Inferior parietal cortex (tissue), 1 donor: ENCODE data around the gene B3GAT2.

Experiments
- DNase-seq: peaks from one replicate; pipeline ENCODE4 v3.0.0-alpha.2; 2016; ENCODE audit errors: extremely low spot score

B3GAT2 gene

DNA sequence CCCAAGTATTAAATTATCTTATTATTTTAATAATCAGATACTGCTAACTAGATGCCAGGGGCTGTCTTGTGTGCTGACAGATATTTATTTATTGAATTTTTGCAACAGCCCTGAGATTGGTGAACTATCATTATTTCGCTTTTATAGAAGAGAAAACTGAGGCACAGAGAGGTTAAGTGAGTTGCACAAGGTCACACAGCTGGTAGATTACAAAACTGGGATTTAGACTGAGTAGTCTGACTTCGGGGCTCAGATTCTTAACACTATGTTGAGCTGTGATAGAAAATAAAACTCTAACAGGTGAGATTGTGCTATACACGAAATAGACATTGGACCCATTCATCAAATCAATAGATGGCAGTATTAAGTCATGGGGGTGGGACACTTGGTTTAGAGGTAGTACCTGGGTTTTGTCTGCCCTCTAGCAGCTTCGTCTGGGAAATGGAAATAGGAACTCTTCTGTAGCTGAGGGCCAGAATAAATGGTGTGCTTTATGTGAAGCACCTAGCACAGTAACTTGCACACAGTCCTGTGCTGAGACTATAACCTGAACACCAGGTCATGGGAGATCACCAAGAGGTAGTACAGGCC lies 113.4 kb downstream of the B3GAT2 start:
- no peak for DNase-seq

DNA sequence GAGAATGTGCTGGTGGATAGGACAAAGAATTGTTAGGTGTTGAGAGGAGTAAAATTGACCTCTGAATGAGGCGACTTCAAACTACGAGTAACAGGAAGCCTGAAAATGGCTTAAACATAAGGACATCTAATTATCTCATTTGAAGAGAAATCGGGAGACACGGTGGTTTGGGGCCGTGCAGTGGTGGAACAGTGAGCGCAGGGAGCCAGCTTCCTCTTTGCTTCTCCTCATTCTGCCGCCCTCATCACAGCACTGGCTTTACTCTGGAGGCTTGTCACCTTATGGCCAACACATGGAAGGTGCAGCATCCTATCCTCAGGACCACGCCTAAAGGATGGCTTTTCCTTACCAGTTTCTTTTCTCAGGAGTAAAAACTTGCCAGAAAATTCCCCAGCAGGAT lies 114.3 kb downstream of the B3GAT2 start:
- no peak for DNase-seq

DNA sequence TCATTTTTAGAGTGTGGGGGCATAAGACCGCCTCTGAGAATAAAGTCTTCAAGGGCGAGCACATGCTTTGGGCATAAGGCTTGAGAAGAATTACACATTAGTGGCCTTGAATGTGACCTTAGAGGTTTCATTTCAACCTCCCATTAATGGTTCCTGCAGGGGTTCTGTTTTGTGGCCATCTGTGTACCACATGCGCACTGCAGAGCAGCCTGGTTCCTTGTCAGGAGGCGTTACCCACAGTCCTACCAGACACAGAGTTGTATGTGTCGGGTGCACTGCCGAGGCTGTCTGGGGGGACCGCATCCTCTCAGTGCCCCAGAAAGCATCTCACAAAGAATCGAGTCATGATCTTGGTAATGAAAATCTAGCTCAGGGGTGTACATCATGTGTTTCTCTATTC lies 115.7 kb downstream of the B3GAT2 start:
- no peak for DNase-seq

DNA sequence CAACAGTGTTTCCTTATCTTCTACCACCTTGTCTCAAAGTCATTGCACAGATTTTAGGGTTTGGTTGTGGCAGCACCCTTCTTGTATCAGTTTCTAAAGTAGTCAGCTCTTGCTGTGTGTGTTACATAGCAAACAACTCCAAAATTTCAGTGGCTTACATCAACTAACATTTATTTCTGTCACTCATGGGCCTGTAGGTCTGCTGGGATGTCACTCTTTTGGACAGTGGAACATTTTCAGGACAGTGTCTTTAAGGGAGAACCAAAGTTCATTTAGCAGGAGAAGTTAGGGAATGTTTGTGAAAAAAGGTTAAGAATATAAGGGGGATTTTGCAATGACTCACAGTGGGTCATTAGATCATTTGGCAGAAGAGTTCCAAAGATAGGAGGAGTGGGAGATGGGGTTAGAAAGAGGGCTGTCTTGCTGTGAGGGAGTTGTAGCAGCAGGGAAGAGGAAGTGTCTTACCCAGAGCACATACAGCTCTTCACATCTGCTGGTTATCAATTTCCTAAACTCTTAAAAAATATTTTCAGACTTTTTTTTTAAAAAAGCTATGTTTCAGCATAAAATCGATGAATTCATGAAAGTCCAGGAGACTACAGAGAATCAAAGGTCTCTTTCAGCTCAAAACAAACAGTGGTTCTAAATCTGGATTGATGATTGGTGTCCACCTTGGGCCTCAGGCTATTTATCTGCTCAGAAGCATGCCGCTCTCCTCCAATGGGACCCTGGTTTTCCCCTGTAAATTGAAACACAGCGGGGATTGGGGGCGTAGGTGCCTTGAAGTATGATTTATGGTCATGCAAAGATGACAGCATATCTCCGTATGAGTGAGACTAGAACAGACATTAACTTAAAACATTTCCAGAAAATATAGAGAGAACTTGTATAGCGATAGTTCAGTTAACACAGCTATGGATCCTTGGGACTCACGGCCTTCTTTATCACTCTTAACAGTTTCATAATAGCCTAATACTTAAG lies 117.3 kb downstream of the B3GAT2 start:
- no peak for DNase-seq

DNA sequence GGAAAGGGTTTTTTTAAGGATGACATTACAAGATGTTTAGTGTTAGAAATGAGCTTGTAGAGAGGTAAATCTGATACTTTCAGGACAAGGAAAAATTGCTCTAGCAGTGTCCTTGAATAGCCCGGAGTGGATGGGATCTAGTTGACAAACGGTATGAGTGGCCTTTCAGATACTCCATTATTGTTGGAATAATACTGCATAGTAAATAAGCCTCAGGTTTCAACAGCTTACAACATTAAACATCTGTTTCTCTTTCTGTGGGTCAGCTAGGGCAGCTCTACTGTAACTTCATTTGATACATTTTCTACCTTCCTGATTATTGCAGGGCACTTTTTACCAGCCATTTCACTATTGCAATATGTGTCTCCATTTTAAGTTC lies 118.0 kb downstream of the B3GAT2 start:
- no peak for DNase-seq

DNA sequence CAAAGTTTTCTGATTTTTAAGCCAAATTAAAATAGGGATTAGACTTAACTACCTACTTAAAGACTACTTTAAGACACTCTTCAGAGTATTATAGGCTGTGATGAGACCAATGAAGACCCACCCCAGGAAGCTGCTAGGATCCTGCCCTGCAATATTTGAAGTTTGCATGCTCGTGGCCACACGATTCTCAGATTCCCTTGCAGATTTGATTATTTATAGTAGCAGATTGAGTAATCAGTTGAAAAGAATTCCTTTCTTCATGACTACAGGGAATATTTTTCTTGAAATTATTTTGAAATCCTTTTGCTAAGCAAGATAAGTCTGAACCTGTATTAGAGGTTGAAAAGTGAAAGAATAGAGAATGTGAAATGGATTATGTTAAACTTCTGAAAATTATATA lies 122.3 kb downstream of the B3GAT2 start:
- no peak for DNase-seq

DNA sequence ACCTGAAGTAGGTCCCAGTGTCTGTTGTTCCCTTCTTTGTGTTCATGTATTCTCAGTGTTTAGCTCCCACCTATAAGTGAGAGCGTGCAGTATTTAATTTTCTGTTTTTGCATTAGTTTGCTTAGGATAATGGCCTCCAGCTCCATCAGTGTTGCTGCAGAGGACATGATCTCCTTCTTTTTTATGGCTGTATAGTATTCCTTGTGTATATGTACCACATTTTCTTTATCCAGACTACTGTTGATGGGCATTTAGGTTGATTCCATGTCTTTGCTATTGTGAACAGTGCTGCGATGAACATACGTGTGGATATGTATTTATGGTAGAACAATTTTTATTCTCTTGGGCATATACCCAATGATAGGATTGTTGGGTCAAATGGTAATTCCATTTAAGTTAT lies 125.4 kb downstream of the B3GAT2 start:
- no peak for DNase-seq

DNA sequence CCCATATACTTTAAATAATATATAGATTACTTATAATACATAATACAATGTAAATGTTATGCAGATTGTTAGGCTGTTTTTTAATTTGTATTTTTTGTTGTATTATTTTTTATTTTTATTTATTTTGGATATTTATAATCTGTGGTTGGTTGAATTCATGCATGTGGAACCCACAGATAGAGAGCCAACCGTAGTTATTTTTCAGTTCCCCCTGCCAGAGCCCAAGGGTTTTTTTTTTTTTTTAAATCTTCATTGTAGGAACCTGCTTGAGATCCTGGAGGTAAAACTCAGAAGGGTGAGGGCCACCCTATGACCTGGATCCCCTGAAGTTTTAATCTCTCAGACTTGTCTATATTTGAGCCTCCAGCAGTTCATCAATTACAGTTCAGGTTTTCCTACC lies 133.2 kb downstream of the B3GAT2 start:
- no peak for DNase-seq

DNA sequence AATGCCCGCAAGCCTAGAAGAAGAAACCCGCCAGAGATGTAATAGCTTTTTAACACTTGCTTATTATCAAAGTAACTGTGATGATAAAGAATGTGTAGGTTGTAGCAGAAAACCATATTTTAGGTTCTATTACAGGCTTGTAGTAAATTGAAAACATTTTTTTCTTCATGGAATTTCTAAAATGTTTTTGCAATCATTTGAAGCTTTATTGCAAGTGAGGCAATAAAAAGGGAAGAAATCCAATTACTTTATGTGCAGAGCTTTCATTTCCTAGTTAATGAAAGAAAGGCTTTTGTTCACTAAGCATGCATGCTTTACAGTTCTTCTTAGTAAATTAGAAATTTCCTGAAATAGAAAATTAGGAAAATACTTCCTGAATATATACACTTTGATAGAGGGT lies 135.1 kb downstream of the B3GAT2 start:
- DNase-seq, result no peak

DNA sequence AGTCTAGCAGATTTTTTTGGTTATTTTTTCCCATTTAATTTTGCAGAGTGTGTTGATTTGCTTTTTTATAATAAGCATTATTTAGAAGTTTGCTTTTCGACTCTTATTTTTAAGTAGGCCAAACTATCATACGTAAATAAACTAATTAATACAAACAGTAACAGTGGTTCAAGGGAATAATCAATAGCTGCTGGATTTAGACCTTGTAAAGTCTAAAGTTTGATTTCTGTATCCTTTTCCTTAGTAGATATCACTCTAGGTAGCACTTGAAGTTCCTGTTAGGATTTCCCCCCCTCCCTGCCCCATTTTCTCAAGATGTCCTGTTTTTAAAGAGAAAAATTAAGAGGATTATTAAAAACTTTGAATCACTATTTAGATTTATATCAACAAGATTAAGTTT lies 136.1 kb downstream of the B3GAT2 start:
- DNase-seq, result no peak

DNA sequence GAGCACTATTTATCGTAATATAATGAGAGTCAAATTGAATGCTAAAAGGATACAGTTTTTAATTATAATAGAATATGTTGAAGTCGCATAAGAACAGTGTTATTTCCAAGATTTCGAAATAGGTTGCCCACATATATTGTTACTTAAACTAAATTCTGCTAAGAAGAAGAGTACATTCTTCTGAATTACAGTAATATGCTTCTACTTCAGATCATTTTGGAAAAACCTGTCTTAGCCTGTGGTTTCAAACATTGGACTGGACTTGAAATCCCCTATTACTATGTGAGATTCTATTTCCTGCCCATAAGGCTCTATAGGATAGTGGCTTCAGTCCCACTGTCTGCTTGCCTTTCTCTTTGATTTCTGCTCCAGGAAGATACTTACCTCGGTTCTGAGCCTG lies 137.2 kb downstream of the B3GAT2 start:
- DNase-seq, result no peak

DNA sequence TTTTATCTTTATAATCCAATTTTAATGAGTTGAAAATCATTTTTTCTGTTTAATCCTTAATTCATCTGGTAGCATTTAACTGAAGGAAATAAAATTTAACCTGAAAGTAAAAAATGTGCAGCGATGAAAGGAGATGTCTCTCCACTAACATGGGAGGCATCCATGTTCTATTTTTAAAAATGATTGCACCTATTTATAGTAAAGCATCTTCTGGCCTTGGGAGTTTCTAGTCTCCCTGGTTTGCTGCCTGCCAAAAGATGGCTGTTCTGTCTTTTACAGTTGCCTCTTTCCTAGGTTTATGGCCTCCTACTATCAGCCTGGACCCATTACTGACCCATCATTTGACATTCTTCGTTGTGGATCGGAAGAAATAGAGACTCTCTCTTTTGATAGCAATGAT lies 143.0 kb downstream of the B3GAT2 start:
- no peak for DNase-seq

DNA sequence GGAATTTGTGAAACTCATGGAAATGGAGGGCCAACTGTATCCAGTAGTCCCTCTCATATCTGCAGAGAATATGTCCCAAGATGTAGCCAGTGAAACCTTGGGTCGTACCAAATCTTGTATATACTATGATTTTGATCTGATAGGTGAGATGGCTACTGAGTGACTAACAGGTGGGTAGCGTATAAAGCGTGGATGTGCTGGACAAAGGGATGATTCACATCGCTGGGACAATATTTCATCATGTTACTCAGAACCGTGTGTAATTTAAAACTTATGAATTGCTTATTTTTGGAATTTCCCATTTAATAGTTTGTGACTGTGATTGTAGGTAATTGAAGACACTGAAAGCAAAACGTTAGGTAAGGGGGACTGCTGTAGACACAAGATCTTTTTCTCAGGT lies 145.1 kb downstream of the B3GAT2 start:
- DNase-seq, result no peak
